ENCODE data around the gene HPS5.
A peak's percentile ranks its signal among the peaks of the same experiment; 100 is the strongest.
"Not testable (repeated sequence)": the region's sequence is repeated elsewhere in the genome, so short reads cannot be mapped to it uniquely, and the experiment has no call there.

Gene HPS5

DNA sequence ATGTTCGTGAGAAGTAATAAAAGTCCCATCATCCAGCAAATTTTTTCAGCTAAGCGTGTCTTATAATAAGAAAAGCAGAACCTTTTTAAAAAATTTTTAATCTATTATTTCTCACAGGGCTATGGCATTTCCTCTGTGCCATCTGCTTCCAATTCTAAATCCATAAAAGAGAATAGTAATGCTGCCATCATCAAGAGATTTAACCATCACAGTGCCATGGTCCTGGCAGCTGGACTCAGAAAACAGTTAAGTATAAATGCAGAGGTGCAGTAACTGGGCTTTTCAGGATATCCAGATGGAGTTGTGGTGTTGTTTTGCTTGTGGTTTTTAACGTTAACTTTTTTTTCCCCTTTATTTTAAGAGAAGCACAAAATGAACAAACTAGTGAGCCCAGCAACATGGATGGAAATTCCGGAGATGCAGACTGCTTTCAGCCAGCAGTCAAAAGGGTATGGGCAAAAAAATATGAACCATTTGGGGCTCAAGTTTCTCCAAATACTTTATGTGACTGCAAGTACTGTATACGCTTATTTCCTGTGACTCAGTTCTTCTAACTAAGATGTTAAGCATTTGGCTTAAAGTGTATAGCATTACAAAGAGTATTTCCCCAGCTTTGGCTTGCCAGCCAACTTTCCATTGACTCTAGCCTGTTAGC, 25.7 kb upstream of the HPS5 start:
- Histone ChIP-seq H3K27me3 (ENCODE audit: control insufficient read depth, insufficient read depth, low read length) (no peaks in the 10 kb centered on the region), H3K9ac (ENCODE audit: low read length) (no peak overlapping the region), H3K4me3 (ENCODE audit: low read length) (no peak overlapping the region), H3K36me3 (ENCODE audit: control insufficient read depth, insufficient read depth, low read length) (peaks cover 11% of the 10 kb centered on the region), H3K27ac (ENCODE audit: low read depth, low read length) (no peak overlapping the region), H3K4me1 (ENCODE audit: control insufficient read depth, insufficient read depth, low read length) (no peaks in the 10 kb centered on the region)

DNA sequence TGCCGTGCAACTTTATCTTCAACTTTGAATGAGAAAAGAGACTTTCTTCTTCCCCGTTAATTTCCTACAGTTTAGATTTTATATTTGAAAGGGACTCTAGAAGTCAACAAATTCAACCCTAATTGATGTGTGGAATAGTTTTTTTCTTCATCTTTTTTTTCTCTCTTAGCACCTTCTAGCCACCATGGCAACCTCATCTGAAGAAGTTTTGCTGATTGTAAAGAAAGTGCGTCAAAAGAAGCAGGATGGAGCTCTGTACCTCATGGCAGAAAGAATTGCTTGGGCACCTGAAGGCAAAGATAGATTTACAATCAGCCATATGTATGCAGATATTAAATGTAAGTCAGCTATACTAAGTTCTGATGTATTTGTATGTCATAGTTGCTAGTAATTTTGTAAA, 11.0 kb upstream of the HPS5 start:
- peaks cover 11% of the 10 kb centered on the region for H3K36me3 ChIP-seq (ENCODE audit: control insufficient read depth, insufficient read depth, low read length)
- no peaks in the 10 kb centered on the region for H3K27me3 ChIP-seq (ENCODE audit: control insufficient read depth, insufficient read depth, low read length)
- H3K9ac ChIP-seq (ENCODE audit: low read length): no peak overlapping the region
- H3K4me1 ChIP-seq (ENCODE audit: control insufficient read depth, insufficient read depth, low read length): no peaks in the 10 kb centered on the region
- H3K4me3 ChIP-seq (ENCODE audit: low read length): no peak overlapping the region
- H3K27ac ChIP-seq (ENCODE audit: low read depth, low read length): no peak overlapping the region

DNA sequence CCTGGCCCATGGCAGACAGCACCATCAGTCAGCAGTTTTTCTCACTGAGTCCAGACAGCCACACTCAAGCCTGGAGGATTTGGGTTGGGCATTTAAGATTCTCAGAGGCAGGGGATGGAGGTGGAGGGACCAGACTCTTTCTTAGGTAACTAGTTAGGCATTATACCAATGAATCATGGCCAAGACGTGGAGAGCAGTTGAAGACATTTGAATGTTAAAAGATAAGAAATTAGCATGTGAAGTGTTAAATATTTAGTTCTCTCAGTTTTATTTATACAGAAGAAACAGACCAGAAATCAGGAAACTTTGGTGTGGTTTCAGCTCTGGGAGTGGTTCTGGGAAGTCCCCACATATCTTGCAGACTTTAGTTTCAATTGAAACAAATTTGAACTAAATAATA, 10.4 kb upstream of the HPS5 start:
- no peak overlapping the region for H3K27ac ChIP-seq (ENCODE audit: low read depth, low read length)
- H3K36me3 ChIP-seq (ENCODE audit: control insufficient read depth, insufficient read depth, low read length): peaks cover 11% of the 10 kb centered on the region
- no peak overlapping the region for H3K4me3 ChIP-seq (ENCODE audit: low read length)
- H3K27me3 ChIP-seq (ENCODE audit: control insufficient read depth, insufficient read depth, low read length): no peaks in the 10 kb centered on the region
- no peaks in the 10 kb centered on the region for H3K4me1 ChIP-seq (ENCODE audit: control insufficient read depth, insufficient read depth, low read length)
- H3K9ac ChIP-seq (ENCODE audit: low read length): no peak overlapping the region

DNA sequence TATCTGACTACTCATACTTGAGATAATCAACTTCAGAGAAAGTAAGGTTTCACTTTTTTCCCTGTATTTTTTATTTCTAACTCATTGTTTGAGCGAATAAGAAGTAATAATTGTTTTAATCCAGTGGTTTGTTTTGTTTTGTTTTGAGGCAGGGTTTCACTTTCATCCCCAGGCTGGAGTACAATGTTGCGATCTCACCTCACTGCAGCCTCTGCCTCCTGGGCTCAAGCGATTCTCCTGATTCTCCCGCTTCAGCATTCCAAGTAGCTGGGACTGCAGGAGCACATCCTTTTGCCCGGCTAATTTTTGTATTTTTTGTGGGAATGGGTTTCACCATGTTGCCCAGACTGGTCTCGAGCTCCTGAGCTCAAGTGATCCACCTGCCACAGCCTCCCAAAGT, 9.0 kb upstream of the HPS5 start:
- no peaks in the 10 kb centered on the region for H3K4me1 ChIP-seq (ENCODE audit: control insufficient read depth, insufficient read depth, low read length)

DNA sequence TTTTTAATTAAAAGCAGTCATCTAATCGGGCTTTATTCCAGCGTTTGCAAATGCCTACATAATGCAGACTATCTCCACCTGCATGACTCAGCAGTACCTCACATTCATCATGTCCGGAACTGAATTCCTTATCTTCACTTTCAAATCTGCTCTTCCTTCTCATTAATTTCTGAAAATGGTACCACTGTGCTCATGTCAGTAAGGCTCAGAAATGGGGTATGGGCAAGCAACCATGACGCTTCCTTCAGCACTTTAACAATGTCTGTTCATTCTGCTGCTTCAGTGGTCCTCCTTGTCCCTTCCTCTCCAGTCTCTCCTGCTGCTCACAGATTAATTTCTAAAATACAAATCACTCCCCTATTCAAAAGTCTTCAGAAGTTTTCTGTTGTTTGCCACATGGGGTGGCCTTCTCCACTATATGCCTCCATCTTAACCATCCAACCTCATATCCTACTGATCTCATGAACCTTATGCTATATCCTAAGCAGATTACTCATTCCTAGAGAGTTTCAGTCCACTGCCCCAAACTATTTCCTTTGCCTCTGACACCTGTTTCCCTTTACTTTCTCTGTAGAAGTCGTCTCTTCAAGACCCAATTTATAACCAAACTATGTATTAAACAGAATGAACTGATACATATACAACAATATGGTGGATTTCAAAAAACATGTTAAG, 7.4 kb upstream of the HPS5 start:
- no peak overlapping the region for H3K27ac ChIP-seq (ENCODE audit: low read depth, low read length)
- peaks cover 6% of the 10 kb centered on the region for H3K4me1 ChIP-seq (ENCODE audit: control insufficient read depth, insufficient read depth, low read length)
- H3K27me3 ChIP-seq (ENCODE audit: control insufficient read depth, insufficient read depth, low read length): no peaks in the 10 kb centered on the region
- no peak overlapping the region for H3K9ac ChIP-seq (ENCODE audit: low read length)
- H3K36me3 ChIP-seq (ENCODE audit: control insufficient read depth, insufficient read depth, low read length): peaks cover 6% of the 10 kb centered on the region
- no peak overlapping the region for H3K4me3 ChIP-seq (ENCODE audit: low read length)

More for the DNA sequence above, 9.0 kb upstream of the HPS5 start:
- H3K9ac ChIP-seq (ENCODE audit: low read length): no peak overlapping the region
- H3K27ac ChIP-seq (ENCODE audit: low read depth, low read length): no peak overlapping the region
- no peaks in the 10 kb centered on the region for H3K27me3 ChIP-seq (ENCODE audit: control insufficient read depth, insufficient read depth, low read length)
- H3K36me3 ChIP-seq (ENCODE audit: control insufficient read depth, insufficient read depth, low read length): peaks cover 11% of the 10 kb centered on the region
- H3K4me3 ChIP-seq (ENCODE audit: low read length): no peak overlapping the region

DNA sequence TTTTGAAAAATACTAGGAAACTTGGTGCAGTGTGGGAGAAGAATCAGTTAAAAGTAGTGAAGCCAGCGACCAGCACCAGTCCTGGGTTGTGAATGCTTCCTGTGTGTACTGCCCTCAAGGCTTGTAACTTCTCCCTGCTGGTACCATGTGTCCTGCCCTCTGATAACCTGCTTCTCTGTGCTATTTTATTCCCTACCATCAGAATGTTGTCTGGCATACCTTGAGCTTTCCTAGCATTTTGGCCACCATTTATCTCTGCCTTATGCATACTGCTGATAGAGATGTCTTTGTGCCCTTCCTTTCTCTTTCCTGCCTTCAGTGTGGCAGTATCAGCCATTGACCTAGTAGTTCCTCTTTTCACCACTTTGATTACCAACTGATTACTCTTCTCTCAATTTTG, 2.4 kb upstream of the HPS5 start:
- peaks cover 17% of the 10 kb centered on the region for H3K4me1 ChIP-seq (ENCODE audit: control insufficient read depth, insufficient read depth, low read length)
- H3K27me3 ChIP-seq (ENCODE audit: control insufficient read depth, insufficient read depth, low read length): no peaks in the 10 kb centered on the region
- no peak overlapping the region for H3K9ac ChIP-seq (ENCODE audit: low read length)
- no peaks in the 10 kb centered on the region for H3K36me3 ChIP-seq (ENCODE audit: control insufficient read depth, insufficient read depth, low read length)
- peak overlapping the region; percentile 15 for H3K4me3 ChIP-seq (ENCODE audit: low read length)
- H3K27ac ChIP-seq (ENCODE audit: low read depth, low read length): no peak overlapping the region

DNA sequence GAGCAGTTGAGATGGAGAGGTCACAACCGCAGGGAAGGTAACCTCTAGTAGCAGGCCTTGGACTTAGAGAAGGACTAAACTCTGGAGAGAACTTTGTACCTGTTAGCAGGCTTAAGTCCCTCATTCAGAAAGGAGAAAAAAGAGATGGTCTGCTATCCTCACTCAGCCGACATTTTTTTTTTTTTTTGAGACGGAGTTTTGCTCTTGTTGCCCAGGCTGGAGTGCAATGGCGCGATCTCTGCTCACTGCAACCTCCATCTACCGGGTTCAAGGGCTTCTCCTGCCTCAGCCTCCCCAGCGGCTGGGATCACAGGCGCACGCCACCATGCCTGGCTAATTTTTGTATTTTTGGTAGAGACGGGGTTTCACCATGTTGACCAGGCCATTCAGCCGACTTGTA, 1.9 kb upstream of the HPS5 start:
- peaks cover 17% of the 10 kb centered on the region for H3K4me1 ChIP-seq (ENCODE audit: control insufficient read depth, insufficient read depth, low read length)
- not testable (repeated sequence) for H3K27me3 ChIP-seq (ENCODE audit: control insufficient read depth, insufficient read depth, low read length); H3K9ac ChIP-seq (ENCODE audit: low read length); H3K27ac ChIP-seq (ENCODE audit: low read depth, low read length); H3K36me3 ChIP-seq (ENCODE audit: control insufficient read depth, insufficient read depth, low read length); H3K4me3 ChIP-seq (ENCODE audit: low read length)

DNA sequence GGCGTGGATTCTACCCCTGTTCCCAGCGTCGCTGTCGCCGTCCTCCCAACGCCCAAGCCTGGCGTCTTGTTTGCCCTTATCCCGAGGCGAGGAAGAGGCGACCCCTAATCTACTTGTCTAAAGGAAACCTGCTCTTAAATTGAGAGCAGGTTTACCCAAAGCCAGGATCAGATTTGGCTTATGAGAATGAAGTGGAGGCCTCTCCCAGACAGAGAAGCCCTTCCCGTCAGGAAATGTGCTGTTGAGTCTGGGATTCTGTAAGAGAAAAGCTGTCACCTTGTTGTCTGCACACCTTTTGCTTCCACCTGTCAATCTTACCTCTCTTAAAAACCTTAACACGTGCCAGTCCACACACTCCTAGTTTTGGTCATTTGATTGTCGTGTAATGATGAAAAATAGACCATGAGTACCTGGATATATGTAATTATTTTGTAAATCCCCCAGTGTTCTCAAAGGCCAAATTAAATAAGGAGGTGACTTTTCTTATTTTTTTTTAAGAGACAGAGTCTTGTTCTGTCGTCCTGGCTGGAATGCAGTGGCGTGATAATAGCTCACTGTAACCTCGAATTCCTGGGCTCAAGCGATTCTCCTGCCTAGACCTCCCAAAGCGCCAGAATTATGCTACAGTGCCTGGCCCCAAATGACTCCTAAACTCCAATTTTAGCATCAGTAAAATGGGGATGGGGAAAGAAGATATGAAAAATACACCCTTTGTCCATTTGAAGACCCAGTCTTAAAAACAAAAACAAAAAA, 1.1 kb upstream of the HPS5 start:
- Histone ChIP-seq H3K27me3 (ENCODE audit: control insufficient read depth, insufficient read depth, low read length) (no peaks in the 10 kb centered on the region), H3K4me1 (ENCODE audit: control insufficient read depth, insufficient read depth, low read length) (peaks cover 17% of the 10 kb centered on the region), H3K4me3 (ENCODE audit: low read length) (peak overlapping the region; percentile 77), H3K9ac (ENCODE audit: low read length) (peak overlapping the region; percentile 3), H3K36me3 (ENCODE audit: control insufficient read depth, insufficient read depth, low read length) (no peaks in the 10 kb centered on the region), H3K27ac (ENCODE audit: low read depth, low read length) (peak overlapping the region; percentile 97)

DNA sequence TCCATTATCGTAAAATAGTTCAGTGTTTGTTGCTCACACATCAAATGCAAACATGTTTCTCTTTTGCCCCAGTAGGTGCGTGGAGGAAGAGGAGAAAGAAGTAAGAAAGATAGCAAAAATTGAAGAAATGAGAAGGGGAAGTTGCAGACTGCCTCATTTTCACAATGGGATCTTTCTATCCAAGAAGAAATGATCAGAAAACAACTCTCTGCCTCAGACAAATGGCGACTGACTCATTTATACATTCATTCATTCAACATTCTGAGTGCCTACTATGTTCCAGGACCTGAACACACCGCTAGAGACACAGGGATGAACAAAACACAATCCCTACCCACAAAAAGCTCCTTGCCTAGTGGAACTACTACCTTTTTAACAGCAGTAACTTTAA, 367 bp downstream of the HPS5 start:
- no peaks in the 10 kb centered on the region for H3K27me3 ChIP-seq (ENCODE audit: control insufficient read depth, insufficient read depth, low read length)
- no peak overlapping the region for H3K9ac ChIP-seq (ENCODE audit: low read length)
- peak overlapping the region; percentile 97 for H3K27ac ChIP-seq (ENCODE audit: low read depth, low read length)
- no peaks in the 10 kb centered on the region for H3K36me3 ChIP-seq (ENCODE audit: control insufficient read depth, insufficient read depth, low read length)
- peak overlapping the region; percentile 77 for H3K4me3 ChIP-seq (ENCODE audit: low read length)
- H3K4me1 ChIP-seq (ENCODE audit: control insufficient read depth, insufficient read depth, low read length): peaks cover 17% of the 10 kb centered on the region

DNA sequence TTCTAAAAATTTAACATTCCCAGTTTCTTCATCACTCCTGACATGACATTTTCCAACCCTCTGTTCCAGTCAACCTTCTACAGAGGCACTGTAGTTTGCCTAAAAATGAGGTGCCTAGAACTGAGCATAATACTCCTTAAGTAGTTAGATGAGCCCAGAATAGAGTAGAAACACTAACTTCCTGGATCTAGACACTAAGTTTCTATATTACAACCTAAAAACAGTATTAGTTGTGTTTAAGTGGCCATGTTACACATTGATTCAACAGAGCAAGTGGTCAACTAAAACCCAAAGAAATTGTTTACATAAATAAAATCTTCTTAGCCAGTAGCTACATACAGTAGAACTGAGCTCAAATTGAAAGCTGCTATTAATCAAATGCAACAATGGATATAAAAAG, 1.3 kb downstream of the HPS5 start:
- H3K27ac ChIP-seq (ENCODE audit: low read depth, low read length): no peak overlapping the region
- H3K4me3 ChIP-seq (ENCODE audit: low read length): no peak overlapping the region
- H3K36me3 ChIP-seq (ENCODE audit: control insufficient read depth, insufficient read depth, low read length): no peaks in the 10 kb centered on the region
- no peaks in the 10 kb centered on the region for H3K27me3 ChIP-seq (ENCODE audit: control insufficient read depth, insufficient read depth, low read length)
- H3K4me1 ChIP-seq (ENCODE audit: control insufficient read depth, insufficient read depth, low read length): peaks cover 17% of the 10 kb centered on the region
- no peak overlapping the region for H3K9ac ChIP-seq (ENCODE audit: low read length)

DNA sequence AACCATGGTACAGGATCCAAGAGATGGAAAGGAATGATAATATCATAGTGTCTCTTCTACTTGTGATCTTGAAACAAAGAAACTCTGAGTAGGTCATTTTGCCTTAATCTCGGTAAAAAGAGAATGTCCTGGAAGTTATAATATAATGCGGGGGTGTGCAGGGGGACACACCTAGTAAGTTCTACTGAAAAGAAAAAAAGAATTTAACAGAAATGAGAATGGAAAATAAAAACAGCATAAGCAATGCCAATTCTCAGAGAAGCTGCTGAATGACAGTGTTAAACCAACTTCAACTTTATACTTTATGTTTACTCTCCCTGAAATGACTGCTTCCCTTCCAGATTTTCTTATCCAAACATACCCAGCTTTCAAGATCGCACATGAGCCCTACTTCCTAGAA, 2.0 kb downstream of the HPS5 start:
- Histone ChIP-seq H3K9ac (ENCODE audit: low read length) (no peak overlapping the region), H3K27me3 (ENCODE audit: control insufficient read depth, insufficient read depth, low read length) (no peaks in the 10 kb centered on the region), H3K4me3 (ENCODE audit: low read length) (no peak overlapping the region), H3K36me3 (ENCODE audit: control insufficient read depth, insufficient read depth, low read length) (no peaks in the 10 kb centered on the region), H3K27ac (ENCODE audit: low read depth, low read length) (no peak overlapping the region), H3K4me1 (ENCODE audit: control insufficient read depth, insufficient read depth, low read length) (peaks cover 16% of the 10 kb centered on the region)

DNA sequence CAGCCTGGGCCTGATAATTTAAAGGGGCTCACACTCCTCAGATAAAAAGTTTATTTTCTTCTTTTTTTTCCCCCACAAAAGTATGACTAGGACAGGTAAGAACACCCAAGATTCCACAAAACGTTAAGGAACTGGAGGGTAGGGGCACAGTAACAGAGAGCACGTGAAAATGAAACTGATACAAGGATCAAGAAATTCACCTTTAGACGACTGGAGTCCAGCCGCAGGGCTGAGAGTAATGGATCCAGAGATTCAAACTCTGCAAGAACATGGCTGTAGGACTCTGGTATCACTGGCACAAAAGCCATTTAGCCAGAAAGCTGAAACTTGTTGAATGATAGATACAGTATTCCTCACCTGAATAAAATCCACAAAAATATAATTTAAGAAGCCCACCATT, 4.4 kb downstream of the HPS5 start:
- Histone ChIP-seq H3K4me1 (ENCODE audit: control insufficient read depth, insufficient read depth, low read length) (peaks cover 6% of the 10 kb centered on the region), H3K27me3 (ENCODE audit: control insufficient read depth, insufficient read depth, low read length) (no peaks in the 10 kb centered on the region), H3K9ac (ENCODE audit: low read length) (no peak overlapping the region), H3K36me3 (ENCODE audit: control insufficient read depth, insufficient read depth, low read length) (no peaks in the 10 kb centered on the region), H3K4me3 (ENCODE audit: low read length) (no peak overlapping the region), H3K27ac (ENCODE audit: low read depth, low read length) (no peak overlapping the region)
